CD8-positive, alpha-beta memory T cell (primary cell): ENCODE results near the gene CDKN1C. TPM values are rescaled to one million over a fixed set of nuclear protein-coding genes. Genes with fewer than 3 reads are reported as not detected.
A peak's percentile ranks its signal among the peaks of the same experiment; 100 is the strongest.

Experiments
- CTCF ChIA-PET: fragments of 350-600 bp; sonication (Branson Sonifier 250); formaldehyde crosslinking; loops from one replicate; lab custom pipeline; 2021; ENCODE audit warnings: antibody characterized with exemption; lab: Charles Lee
- POLR2A ChIA-PET: fragments of 350-600 bp; sonication (Branson Sonifier 250); formaldehyde crosslinking; loops from one replicate; lab custom pipeline; 2021; ENCODE audit warnings: antibody characterized with exemption; lab: Charles Lee
- DNase-seq, 5 donors: peaks; one replicate each; pipeline versions ENCODE4 v3.0.0 to v3.0.0-alpha.2; 2020 to 2022; ENCODE audit warnings: mixed read lengths in 1 of 5
- H3K27ac ChIP-seq: one replicate; pipeline ENCODE4 v1.7.0; 2013; ENCODE audit warnings: low read depth, mild to moderate bottlenecking, low read length, moderate library complexity
- H3K27me3 ChIP-seq: 2 replicates; pipeline ENCODE4 v1.7.0; 2013; ENCODE audit warnings: low read length, mild to moderate bottlenecking; ENCODE audit not compliant: insufficient read depth, poor library complexity, severe bottlenecking
- H3K36me3 ChIP-seq: 2 replicates; pipeline ENCODE4 v1.7.0; 2013; ENCODE audit warnings: mild to moderate bottlenecking, low read length, moderate library complexity; ENCODE audit not compliant: insufficient read depth
- H3K4me1 ChIP-seq: 2 replicates; pipeline ENCODE4 v1.7.0; 2013; ENCODE audit warnings: mild to moderate bottlenecking, low read length, moderate library complexity; ENCODE audit not compliant: insufficient read depth
- H3K4me3 ChIP-seq: 2 replicates; pipeline ENCODE4 v1.7.0; 2013; ENCODE audit warnings: mild to moderate bottlenecking, low read length
- H3K9me3 ChIP-seq: 2 replicates; pipeline ENCODE4 v1.7.0; 2013; ENCODE audit warnings: mild to moderate bottlenecking, low read length
- H3K27ac Mint-ChIP-seq, 8 donors: one replicate each; pipeline ENCODE4 v1.8.0; 2020 to 2021; ENCODE audit warnings: mixed read lengths in 8 of 8, mild to moderate bottlenecking in 6 of 8, inconsistent platforms in 3 of 8, moderate library complexity in 3 of 8
- H3K27me3 Mint-ChIP-seq, 2 donors: one replicate each; pipeline ENCODE4 v1.8.0; 2020 to 2021; ENCODE audit warnings: mixed read lengths in 2 of 2, mild to moderate bottlenecking in 1 of 2, moderate library complexity in 1 of 2
- H3K36me3 Mint-ChIP-seq, 3 donors: one replicate each; pipeline ENCODE4 v1.8.0; 2020 to 2021; ENCODE audit warnings: mixed read lengths in 3 of 3, inconsistent platforms in 1 of 3, mild to moderate bottlenecking in 1 of 3
- H3K4me1 Mint-ChIP-seq, 3 donors: one replicate each; pipeline ENCODE4 v1.8.0; 2020 to 2021; ENCODE audit warnings: mixed read lengths in 3 of 3, inconsistent platforms in 1 of 3, mild to moderate bottlenecking in 1 of 3
- H3K4me3 Mint-ChIP-seq, 7 donors: one replicate each; pipeline ENCODE4 v1.8.0; 2020 to 2021; ENCODE audit warnings: mixed read lengths in 7 of 7, mild to moderate bottlenecking in 6 of 7, moderate library complexity in 4 of 7, inconsistent platforms in 2 of 7
- H3K9me3 Mint-ChIP-seq, 5 donors: one replicate each; pipeline ENCODE4 v1.8.0; 2020 to 2022; ENCODE audit warnings: mixed read lengths in 5 of 5, mild to moderate bottlenecking in 3 of 5, moderate library complexity in 2 of 5, inconsistent platforms in 1 of 5
- polyA plus RNA-seq: library from polyadenylated mRNA; unstranded; fragments of 300-500 nt; fragmentation: Illumina TruSeq; gene quantifications from one replicate; pipeline ENCODE4 v1.2.3, GENCODE V29; 2021
- total RNA-seq, 2 experiments: library from RNA; stranded (reverse); gene quantifications; one replicate each; pipeline ENCODE4 v1.2.3, GENCODE V29; 2021

CDKN1C gene
- total and polyA plus RNA-seq, 3 experiments from 2014 or later, result 0.49 to 1.1 (median 1.0) TPM

DNA sequence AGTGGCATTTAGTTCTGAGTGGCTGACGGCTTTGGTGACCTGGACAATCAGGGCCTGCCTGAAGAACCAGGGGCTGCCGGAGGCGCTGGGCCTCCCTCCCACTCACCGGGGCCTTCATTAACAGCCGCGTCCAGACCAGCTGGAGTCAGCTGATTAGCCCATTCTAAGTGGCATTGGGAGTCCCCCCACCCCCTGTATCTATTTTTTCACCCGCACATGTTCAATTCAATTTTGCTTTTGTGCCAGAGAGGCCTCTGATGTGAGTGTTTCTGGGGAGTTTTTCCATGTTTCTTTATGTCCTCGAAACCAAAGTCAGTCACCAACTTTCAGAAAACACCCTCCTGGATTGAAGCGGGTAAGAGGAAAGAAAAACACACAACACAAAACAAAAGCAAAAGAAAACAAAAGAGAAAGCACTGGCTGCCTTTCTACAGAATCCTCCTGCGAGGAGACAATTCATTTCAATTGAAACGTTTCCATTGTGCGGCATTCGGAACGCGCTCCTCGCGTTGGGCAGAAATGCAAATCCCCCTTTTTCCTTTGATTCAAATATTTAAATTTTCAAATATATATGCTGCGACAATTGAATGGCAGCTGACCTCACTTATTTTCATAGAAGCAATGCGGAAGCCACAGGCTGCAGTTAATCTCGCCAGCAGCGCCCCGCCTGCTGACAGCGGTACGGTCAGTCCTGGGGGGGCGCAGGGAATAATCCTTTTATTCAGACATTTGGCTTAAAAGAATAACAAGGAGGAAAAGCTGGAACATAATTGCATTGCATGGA lies 17.7 kb downstream of the CDKN1C start:
- DNase-seq, result no peak
- Mint-ChIP-seq H3K27ac (no peak overlapping the region), H3K36me3 (no peaks in the 10 kb centered on the region), H3K27me3 (peaks cover 38 to 70% of the 10 kb centered on the region in 2 donors), H3K4me3 (peak overlapping the region in 1 of 7 donors; percentile 20), H3K4me1 (peaks cover 0 to 9% (median 7%) of the 10 kb centered on the region in 3 donors), H3K9me3 (no peaks in the 10 kb centered on the region)
- Histone ChIP-seq H3K27me3 (no peaks in the 10 kb centered on the region), H3K4me1 (no peaks in the 10 kb centered on the region), H3K9me3 (no peaks in the 10 kb centered on the region), H3K36me3 (no peaks in the 10 kb centered on the region), H3K4me3 (no peak overlapping the region), H3K27ac (no peak overlapping the region)
- POLR2A ChIA-PET, result no interaction called here
- CTCF ChIA-PET, result no interaction called here

GRCh38 chr11:2867142-2867541 lies 18.4 kb downstream of the CDKN1C start:
- DNase-seq, result no peak
- ChIA-PET CTCF (no interaction called here), POLR2A (no interaction called here)
- no peaks in the 10 kb centered on the region for H3K27me3 ChIP-seq
- H3K36me3 ChIP-seq, result no peaks in the 10 kb centered on the region
- peaks cover 38 to 70% of the 10 kb centered on the region in 2 donors for H3K27me3 Mint-ChIP-seq
- H3K9me3 Mint-ChIP-seq, result no peaks in the 10 kb centered on the region
- H3K9me3 ChIP-seq, result no peaks in the 10 kb centered on the region
- no peak overlapping the region for H3K27ac ChIP-seq
- no peaks in the 10 kb centered on the region for H3K36me3 Mint-ChIP-seq
- peaks cover 0 to 9% (median 7%) of the 10 kb centered on the region in 3 donors for H3K4me1 Mint-ChIP-seq
- no peak overlapping the region for H3K27ac Mint-ChIP-seq
- no peaks in the 10 kb centered on the region for H3K4me1 ChIP-seq
- H3K4me3 ChIP-seq, result no peak overlapping the region
- H3K4me3 Mint-ChIP-seq, result no peak overlapping the region

GRCh38 chr11:2865922-2866577 lies 19.5 kb downstream of the CDKN1C start:
- H3K27ac ChIP-seq, result no peak overlapping the region
- Mint-ChIP-seq H3K27me3 (peaks cover 37 to 67% of the 10 kb centered on the region in 2 donors), H3K9me3 (no peaks in the 10 kb centered on the region), H3K4me1 (peaks cover 0 to 6% (median 2%) of the 10 kb centered on the region in 3 donors), H3K4me3 (no peak overlapping the region), H3K36me3 (no peaks in the 10 kb centered on the region), H3K27ac (no peak overlapping the region)
- no peaks in the 10 kb centered on the region for H3K36me3 ChIP-seq
- no peaks in the 10 kb centered on the region for H3K9me3 ChIP-seq
- POLR2A ChIA-PET, result no interaction called here
- H3K27me3 ChIP-seq, result no peaks in the 10 kb centered on the region
- H3K4me1 ChIP-seq, result no peaks in the 10 kb centered on the region
- H3K4me3 ChIP-seq, result no peak overlapping the region
- CTCF ChIA-PET, result no interaction called here
- DNase-seq, result no peak

- Histone ChIP-seq H3K9me3 (no peaks in the 10 kb centered on the region), H3K4me1 (no peaks in the 10 kb centered on the region), H3K36me3 (no peaks in the 10 kb centered on the region), H3K27me3 (no peaks in the 10 kb centered on the region), H3K4me3 (no peak overlapping the region), H3K27ac (no peak overlapping the region)
- Mint-ChIP-seq H3K4me3 (no peak overlapping the region), H3K9me3 (no peaks in the 10 kb centered on the region), H3K27ac (no peak overlapping the region), H3K4me1 (peaks cover 0 to 6% (median 2%) of the 10 kb centered on the region in 3 donors), H3K27me3 (peaks cover 35 to 65% of the 10 kb centered on the region in 2 donors), H3K36me3 (no peaks in the 10 kb centered on the region)
- ChIA-PET CTCF (interaction anchor here (1.0 kb wide), 1 partner anchor 35 kb away, joined by 3 read pairs; no protein-coding TSS in a partner anchor), POLR2A (no interaction called here)
- DNase-seq, result no peak
These were observed 20.7 kb downstream of the CDKN1C start for GRCh38 chr11:2864901-2865300.

DNA sequence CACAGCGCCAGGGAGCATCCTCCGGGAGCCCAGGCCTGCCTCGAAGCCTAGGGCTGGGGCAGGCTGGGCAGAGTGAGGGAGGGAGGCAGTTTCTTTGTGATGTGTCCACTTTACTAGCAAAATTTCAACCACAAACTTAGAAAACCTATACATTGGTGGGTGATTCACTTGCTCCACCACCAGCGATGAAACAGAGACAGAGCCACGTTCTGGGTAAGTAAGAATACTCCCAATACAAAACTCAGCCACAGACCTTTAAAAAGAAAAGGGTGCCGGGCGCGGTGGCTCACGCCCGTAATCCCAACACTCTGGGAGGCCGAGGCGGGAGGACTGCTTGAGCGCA lies 22.3 kb downstream of the CDKN1C start:
- ChIA-PET CTCF (no interaction called here), POLR2A (no interaction called here)
- Mint-ChIP-seq H3K27me3 (peaks cover 30 to 58% of the 10 kb centered on the region in 2 donors), H3K9me3 (no peaks in the 10 kb centered on the region), H3K4me1 (no peaks in the 10 kb centered on the region), H3K27ac (no peak overlapping the region), H3K4me3 (no peak overlapping the region), H3K36me3 (no peaks in the 10 kb centered on the region)
- DNase-seq, result no peak
- H3K27me3 ChIP-seq, result no peaks in the 10 kb centered on the region
- H3K27ac ChIP-seq, result no peak overlapping the region
- H3K4me1 ChIP-seq, result no peaks in the 10 kb centered on the region
- H3K4me3 ChIP-seq, result no peak overlapping the region
- no peaks in the 10 kb centered on the region for H3K9me3 ChIP-seq
- H3K36me3 ChIP-seq, result no peaks in the 10 kb centered on the region

DNA sequence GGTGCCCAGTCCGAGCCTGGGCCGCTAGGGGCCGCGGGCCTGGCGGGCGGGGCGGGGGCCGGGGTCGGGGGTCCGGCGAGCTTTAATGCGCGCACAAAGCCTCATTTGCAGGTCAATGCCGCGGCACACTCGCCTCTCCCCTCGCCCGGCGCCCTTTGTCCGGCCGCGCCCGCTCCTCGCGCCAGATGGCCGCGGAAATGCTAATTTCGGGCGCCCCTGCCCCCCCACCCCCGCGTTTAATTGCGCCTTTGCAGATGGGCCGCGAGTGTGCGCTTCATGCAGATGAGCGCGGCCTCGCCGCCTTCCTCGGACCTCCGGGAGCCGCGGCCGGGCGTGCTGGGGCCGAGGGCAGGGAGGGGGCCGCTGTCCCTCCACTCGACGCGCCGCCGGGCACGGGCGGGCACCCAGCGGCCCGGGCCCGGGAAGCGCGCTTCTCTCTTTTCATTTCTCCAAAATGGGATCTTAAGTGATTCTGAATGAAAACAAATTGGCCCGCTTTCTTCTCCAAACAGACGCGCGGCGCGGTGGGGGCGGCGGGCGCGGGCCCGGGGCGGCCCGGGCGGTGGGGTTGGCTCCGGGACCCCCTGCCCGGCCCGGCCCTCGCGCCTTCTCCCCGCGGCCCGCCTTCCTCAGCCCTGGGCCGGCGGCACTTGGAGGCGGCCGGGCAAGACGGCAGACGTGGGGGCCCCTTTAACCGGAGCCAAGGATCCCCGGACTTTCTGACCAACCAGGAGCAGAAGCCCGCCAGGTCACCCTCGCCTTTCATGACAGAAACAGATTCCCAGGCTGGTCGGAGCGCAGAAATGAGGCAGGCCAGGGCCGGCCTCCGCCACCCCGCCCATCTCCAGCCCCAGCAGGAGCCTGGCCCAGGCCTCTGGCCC lies 22.9 kb downstream of the CDKN1C start:
- no peaks in the 10 kb centered on the region for H3K36me3 ChIP-seq
- H3K27me3 Mint-ChIP-seq, result peaks cover 26 to 52% of the 10 kb centered on the region in 2 donors
- ChIA-PET CTCF (no interaction called here), POLR2A (no interaction called here)
- no peaks in the 10 kb centered on the region for H3K36me3 Mint-ChIP-seq
- DNase-seq, result no peak
- H3K27ac ChIP-seq, result no peak overlapping the region
- no peak overlapping the region for H3K4me3 ChIP-seq
- H3K27ac Mint-ChIP-seq, result no peak overlapping the region
- H3K27me3 ChIP-seq, result no peaks in the 10 kb centered on the region
- no peaks in the 10 kb centered on the region for H3K4me1 ChIP-seq
- H3K4me3 Mint-ChIP-seq, result no peak overlapping the region
- H3K9me3 Mint-ChIP-seq, result no peaks in the 10 kb centered on the region
- H3K4me1 Mint-ChIP-seq, result no peaks in the 10 kb centered on the region
- H3K9me3 ChIP-seq, result no peaks in the 10 kb centered on the region

DNA sequence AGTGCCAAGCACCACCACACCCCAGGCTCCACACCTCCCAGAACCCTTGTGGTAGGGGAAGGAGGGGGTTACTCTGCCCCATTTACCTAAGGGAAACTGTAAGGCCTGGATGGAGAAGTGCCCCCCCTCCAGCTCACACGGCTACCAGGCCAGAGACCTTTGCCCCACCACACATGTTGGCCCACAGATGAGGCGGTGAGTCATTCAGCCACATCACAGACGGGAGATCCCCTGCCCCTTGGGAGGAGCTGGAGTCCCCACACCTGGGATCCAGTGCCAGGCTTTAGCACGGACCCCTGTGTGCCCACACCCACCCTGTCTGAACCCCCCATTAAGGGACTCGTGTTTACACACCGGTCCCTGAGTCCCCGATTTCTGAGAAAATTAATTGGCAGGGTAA lies 24.9 kb downstream of the CDKN1C start:
- Histone ChIP-seq H3K27ac (no peak overlapping the region), H3K4me3 (no peak overlapping the region), H3K9me3 (no peaks in the 10 kb centered on the region), H3K27me3 (no peaks in the 10 kb centered on the region), H3K36me3 (no peaks in the 10 kb centered on the region), H3K4me1 (no peaks in the 10 kb centered on the region)
- Mint-ChIP-seq H3K27me3 (peaks cover 18 to 43% of the 10 kb centered on the region in 2 donors), H3K9me3 (no peaks in the 10 kb centered on the region), H3K4me1 (no peaks in the 10 kb centered on the region), H3K4me3 (no peak overlapping the region), H3K27ac (no peak overlapping the region), H3K36me3 (no peaks in the 10 kb centered on the region)
- DNase-seq, result no peak
- POLR2A ChIA-PET, result no interaction called here
- CTCF ChIA-PET, result no interaction called here

DNA sequence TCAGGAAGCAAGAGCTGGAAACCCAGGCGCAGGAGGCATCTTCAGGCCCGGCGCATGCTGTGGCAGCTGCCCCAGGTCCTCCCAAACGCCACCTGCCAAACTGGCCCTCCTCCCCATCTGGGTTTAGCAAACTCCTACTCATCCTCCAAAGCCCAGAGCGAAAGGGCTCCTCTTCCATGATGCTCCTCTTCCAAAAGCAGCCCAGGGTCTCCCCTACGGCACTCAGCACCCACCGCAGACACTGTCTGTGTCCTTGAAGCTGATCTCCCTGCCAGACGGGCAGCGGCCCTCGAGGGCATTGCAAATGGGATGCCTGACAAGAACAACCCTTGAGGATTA lies 25.9 kb downstream of the CDKN1C start:
- no peaks in the 10 kb centered on the region for H3K9me3 Mint-ChIP-seq
- H3K4me1 Mint-ChIP-seq, result no peaks in the 10 kb centered on the region
- no peak overlapping the region for H3K27ac Mint-ChIP-seq
- peaks cover 18 to 38% of the 10 kb centered on the region in 2 donors for H3K27me3 Mint-ChIP-seq
- no peaks in the 10 kb centered on the region for H3K36me3 Mint-ChIP-seq
- Histone ChIP-seq H3K9me3 (no peaks in the 10 kb centered on the region), H3K27me3 (no peaks in the 10 kb centered on the region), H3K4me3 (no peak overlapping the region), H3K4me1 (no peaks in the 10 kb centered on the region), H3K36me3 (no peaks in the 10 kb centered on the region), H3K27ac (no peak overlapping the region)
- ChIA-PET POLR2A (no interaction called here), CTCF (no interaction called here)
- no peak overlapping the region for H3K4me3 Mint-ChIP-seq
- DNase-seq, result no peak
